CD4-positive, alpha-beta memory T cell (primary cell): ENCODE data around the gene ADGRF1. TPM values are rescaled to one million over a fixed set of nuclear protein-coding genes. Genes with fewer than 3 reads are reported as not detected.

Experiments used
- CTCF ChIA-PET: fragments of 350-600 bp; sonication (Branson Sonifier 250); formaldehyde crosslinking; loops from one replicate; lab custom pipeline; 2021; ENCODE audit warnings: inconsistent platforms; ENCODE audit not compliant: partially characterized antibody; lab: Charles Lee
- POLR2A ChIA-PET: fragments of 350-600 bp; sonication (Branson Sonifier 250); formaldehyde crosslinking; loops from one replicate; lab custom pipeline; 2021; ENCODE audit not compliant: partially characterized antibody; lab: Charles Lee
- DNase-seq, 5 donors: peaks; one replicate each; pipeline versions ENCODE4 v3.0.0 to v3.0.0-alpha.2; 2020 to 2022; ENCODE audit warnings: mixed read lengths in 1 of 5
- H3K27ac ChIP-seq: one replicate; pipeline ENCODE4 v1.7.0; 2013; ENCODE audit warnings: low read depth, low read length
- H3K27me3 ChIP-seq: 2 replicates; pipeline ENCODE4 v1.7.0; 2013; ENCODE audit warnings: mild to moderate bottlenecking, low read length, moderate library complexity; ENCODE audit not compliant: insufficient read depth
- H3K36me3 ChIP-seq: 2 replicates; pipeline ENCODE4 v1.7.0; 2013; ENCODE audit warnings: mild to moderate bottlenecking, low read length, moderate library complexity; ENCODE audit not compliant: insufficient read depth
- H3K4me1 ChIP-seq: 2 replicates; pipeline ENCODE4 v1.7.0; 2013; ENCODE audit warnings: mild to moderate bottlenecking, low read length, moderate library complexity; ENCODE audit not compliant: insufficient read depth
- H3K4me3 ChIP-seq, 2 donors: one replicate each; pipeline ENCODE4 v1.7.0; 2013; ENCODE audit warnings: low read length in 2 of 2, mild to moderate bottlenecking in 1 of 2
- H3K9me3 ChIP-seq, 2 donors: one replicate each; pipeline ENCODE4 v1.7.0; 2013; ENCODE audit warnings: low read length in 2 of 2, control low read depth in 1 of 2; ENCODE audit not compliant: control insufficient read depth in 1 of 2
- H3K27ac Mint-ChIP-seq, 7 donors: one replicate each; pipeline ENCODE4 v1.8.0; 2020 to 2021; ENCODE audit warnings: mixed read lengths in 7 of 7, mild to moderate bottlenecking in 6 of 7, inconsistent platforms in 3 of 7, moderate library complexity in 3 of 7
- H3K27me3 Mint-ChIP-seq, 2 donors: one replicate each; pipeline ENCODE4 v1.8.0; 2020 to 2021; ENCODE audit warnings: mixed read lengths in 2 of 2
- H3K36me3 Mint-ChIP-seq, 2 donors: one replicate each; pipeline ENCODE4 v1.8.0; 2020 to 2021; ENCODE audit warnings: mixed read lengths in 2 of 2, inconsistent platforms in 1 of 2, mild to moderate bottlenecking in 1 of 2
- H3K4me1 Mint-ChIP-seq, 4 donors: one replicate each; pipeline ENCODE4 v1.8.0; 2020 to 2021; ENCODE audit warnings: mixed read lengths in 4 of 4, mild to moderate bottlenecking in 1 of 4
- H3K4me3 Mint-ChIP-seq, 8 donors: one replicate each; pipeline ENCODE4 v1.8.0; 2020 to 2021; ENCODE audit warnings: mixed read lengths in 8 of 8, mild to moderate bottlenecking in 7 of 8, moderate library complexity in 6 of 8, inconsistent platforms in 3 of 8
- H3K9me3 Mint-ChIP-seq, 8 donors: one replicate each; pipeline ENCODE4 v1.8.0; 2020 to 2021; ENCODE audit warnings: mixed read lengths in 8 of 8, mild to moderate bottlenecking in 5 of 8, inconsistent platforms in 3 of 8, moderate library complexity in 1 of 8
- intact Hi-C: fragments of 100-400 bp; cut with micrococcal nuclease; formaldehyde crosslinking; loops from one replicate; pipeline ENCODE4 v1.15.1; 2023
- polyA plus RNA-seq, 2 donors: library from polyadenylated mRNA; unstranded; fragments of 300-500 nt; fragmentation: Illumina TruSeq; gene quantifications; one replicate each; pipeline ENCODE4 v1.2.3, GENCODE V29; 2021
- total RNA-seq, 2 experiments: library from RNA; stranded (reverse); gene quantifications; one replicate each; pipeline ENCODE4 v1.2.3, GENCODE V29; 2021

The ADGRF1 gene
- total and polyA plus RNA-seq, 4 experiments from 2014 or later: not detected

DNA sequence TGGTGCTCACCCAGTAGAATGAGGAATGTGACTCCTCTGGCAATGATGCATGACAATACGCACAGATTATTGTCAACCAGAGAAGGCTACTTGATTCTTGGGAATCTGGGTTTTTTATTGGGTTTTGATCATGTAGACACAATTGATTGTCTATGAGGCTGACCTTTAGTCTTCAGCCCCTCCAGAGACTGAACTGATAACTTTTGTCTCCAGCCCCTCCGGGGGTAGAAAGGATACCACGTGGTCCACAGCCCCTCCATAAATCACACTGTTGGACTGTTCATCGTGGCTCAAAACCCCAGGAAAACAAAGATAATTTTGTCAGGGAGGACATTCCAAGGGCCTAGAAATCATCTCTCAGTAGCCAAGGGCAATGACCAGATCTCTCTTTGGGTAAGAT, 62.9 kb downstream of the ADGRF1 start:
- Histone ChIP-seq H3K27ac (no peak overlapping the region), H3K4me1 (no peaks in the 10 kb centered on the region), H3K9me3 (no peaks in the 10 kb centered on the region), H3K27me3 (no peaks in the 10 kb centered on the region), H3K36me3 (no peaks in the 10 kb centered on the region), H3K4me3 (no peak overlapping the region)
- H3K9me3 Mint-ChIP-seq: peaks cover 0 to 3% (median 0%) of the 10 kb centered on the region in 8 donors
- intact Hi-C loops: no loop called here
- no peaks in the 10 kb centered on the region for H3K4me1 Mint-ChIP-seq
- ChIA-PET CTCF (no interaction called here), POLR2A (no interaction called here)
- no peak overlapping the region for H3K4me3 Mint-ChIP-seq
- no peak for DNase-seq
- peaks cover 0 to 1% of the 10 kb centered on the region in 2 donors for H3K27me3 Mint-ChIP-seq
- H3K27ac Mint-ChIP-seq: no peak overlapping the region
- no peaks in the 10 kb centered on the region for H3K36me3 Mint-ChIP-seq

GRCh38 chr6:46974786-46975185, 67.3 kb downstream of the ADGRF1 start:
- POLR2A ChIA-PET: no interaction called here

DNA sequence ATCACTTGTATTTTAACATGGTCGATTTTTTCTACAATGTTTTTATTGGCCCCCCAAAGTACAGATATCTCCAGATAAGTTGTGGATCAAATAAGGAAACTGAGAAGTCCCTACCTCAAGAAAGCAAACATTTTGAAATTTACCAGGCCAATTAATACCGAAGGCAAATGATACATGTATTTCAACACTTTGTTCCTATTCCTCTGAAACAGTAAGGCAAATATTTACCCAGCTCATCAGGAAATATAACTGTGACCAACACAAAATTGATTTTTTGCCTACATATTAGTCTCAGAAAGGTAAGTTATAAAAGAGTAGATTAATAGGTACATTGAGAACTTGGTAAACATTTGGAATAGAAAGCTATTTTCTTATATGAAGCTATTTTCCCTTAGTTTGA, 69.1 kb downstream of the ADGRF1 start:
- H3K4me1 Mint-ChIP-seq: no peaks in the 10 kb centered on the region
- no peaks in the 10 kb centered on the region for H3K27me3 Mint-ChIP-seq
- no peak for DNase-seq
- no peaks in the 10 kb centered on the region for H3K27me3 ChIP-seq
- POLR2A ChIA-PET: no interaction called here
- no peak overlapping the region for H3K4me3 ChIP-seq
- H3K36me3 ChIP-seq: no peaks in the 10 kb centered on the region
- no peak overlapping the region for H3K27ac Mint-ChIP-seq
- CTCF ChIA-PET: interaction anchor here (1.2 kb wide), 1 partner anchor 9 kb away, joined by 3 read pairs; no protein-coding TSS in a partner anchor
- peaks cover 0 to 3% (median 0%) of the 10 kb centered on the region in 8 donors for H3K9me3 Mint-ChIP-seq
- intact Hi-C loops: no loop called here
- H3K27ac ChIP-seq: no peak overlapping the region
- no peaks in the 10 kb centered on the region for H3K9me3 ChIP-seq
- no peak overlapping the region for H3K4me3 Mint-ChIP-seq
- no peaks in the 10 kb centered on the region for H3K36me3 Mint-ChIP-seq
- no peaks in the 10 kb centered on the region for H3K4me1 ChIP-seq

More at GRCh38 chr6:46974786-46975185, 67.3 kb downstream of the ADGRF1 start:
- Histone ChIP-seq H3K4me1 (no peaks in the 10 kb centered on the region), H3K4me3 (no peak overlapping the region), H3K36me3 (no peaks in the 10 kb centered on the region), H3K27ac (no peak overlapping the region), H3K9me3 (no peaks in the 10 kb centered on the region), H3K27me3 (no peaks in the 10 kb centered on the region)
- no peaks in the 10 kb centered on the region for H3K4me1 Mint-ChIP-seq
- H3K4me3 Mint-ChIP-seq: no peak overlapping the region
- no peak overlapping the region for H3K27ac Mint-ChIP-seq
- DNase-seq: no peak
- no peaks in the 10 kb centered on the region for H3K36me3 Mint-ChIP-seq
- intact Hi-C loops: no loop called here
- CTCF ChIA-PET: no interaction called here
- H3K9me3 Mint-ChIP-seq: peaks cover 0 to 3% (median 0%) of the 10 kb centered on the region in 8 donors
- H3K27me3 Mint-ChIP-seq: no peaks in the 10 kb centered on the region

- no peak overlapping the region for H3K4me3 Mint-ChIP-seq
- H3K36me3 Mint-ChIP-seq: no peaks in the 10 kb centered on the region
- no peak for DNase-seq
- no peak overlapping the region for H3K27ac Mint-ChIP-seq
- Histone ChIP-seq H3K9me3 (no peaks in the 10 kb centered on the region), H3K4me1 (no peaks in the 10 kb centered on the region), H3K36me3 (no peaks in the 10 kb centered on the region), H3K4me3 (no peak overlapping the region), H3K27ac (no peak overlapping the region), H3K27me3 (no peaks in the 10 kb centered on the region)
- intact Hi-C loops: no loop called here
- no peaks in the 10 kb centered on the region for H3K27me3 Mint-ChIP-seq
- peaks cover 0 to 3% (median 0%) of the 10 kb centered on the region in 8 donors for H3K9me3 Mint-ChIP-seq
- ChIA-PET POLR2A (no interaction called here), CTCF (no interaction called here)
- no peaks in the 10 kb centered on the region for H3K4me1 Mint-ChIP-seq
Observed at GRCh38 chr6:46972531-46972930, 69.6 kb downstream of the ADGRF1 start.

- Mint-ChIP-seq H3K4me1 (no peaks in the 10 kb centered on the region), H3K27ac (no peak overlapping the region), H3K27me3 (no peaks in the 10 kb centered on the region), H3K4me3 (no peak overlapping the region), H3K36me3 (no peaks in the 10 kb centered on the region), H3K9me3 (peaks cover 0 to 3% (median 0%) of the 10 kb centered on the region in 8 donors)
- no peak for DNase-seq
- POLR2A ChIA-PET: no interaction called here
- Histone ChIP-seq H3K27ac (no peak overlapping the region), H3K36me3 (no peaks in the 10 kb centered on the region), H3K27me3 (no peaks in the 10 kb centered on the region), H3K9me3 (no peaks in the 10 kb centered on the region), H3K4me1 (no peaks in the 10 kb centered on the region), H3K4me3 (no peak overlapping the region)
- intact Hi-C loops: no loop called here
- CTCF ChIA-PET: no interaction called here
Observed at GRCh38 chr6:46969206-46969605, 72.9 kb downstream of the ADGRF1 start.

- H3K27ac Mint-ChIP-seq: no peak overlapping the region
- no peaks in the 10 kb centered on the region for H3K9me3 Mint-ChIP-seq
- H3K27ac ChIP-seq: no peak overlapping the region
- no peaks in the 10 kb centered on the region for H3K9me3 ChIP-seq
- no peaks in the 10 kb centered on the region for H3K27me3 Mint-ChIP-seq
- H3K4me3 ChIP-seq: no peak overlapping the region
- H3K36me3 ChIP-seq: no peaks in the 10 kb centered on the region
- DNase-seq: no peak
- intact Hi-C loops: no loop called here
- no peaks in the 10 kb centered on the region for H3K4me1 Mint-ChIP-seq
- H3K4me1 ChIP-seq: no peaks in the 10 kb centered on the region
- no peaks in the 10 kb centered on the region for H3K27me3 ChIP-seq
- ChIA-PET CTCF (no interaction called here), POLR2A (no interaction called here)
- H3K4me3 Mint-ChIP-seq: no peak overlapping the region
- no peaks in the 10 kb centered on the region for H3K36me3 Mint-ChIP-seq
Observed at GRCh38 chr6:46967826-46968349, 74.2 kb downstream of the ADGRF1 start.

DNA sequence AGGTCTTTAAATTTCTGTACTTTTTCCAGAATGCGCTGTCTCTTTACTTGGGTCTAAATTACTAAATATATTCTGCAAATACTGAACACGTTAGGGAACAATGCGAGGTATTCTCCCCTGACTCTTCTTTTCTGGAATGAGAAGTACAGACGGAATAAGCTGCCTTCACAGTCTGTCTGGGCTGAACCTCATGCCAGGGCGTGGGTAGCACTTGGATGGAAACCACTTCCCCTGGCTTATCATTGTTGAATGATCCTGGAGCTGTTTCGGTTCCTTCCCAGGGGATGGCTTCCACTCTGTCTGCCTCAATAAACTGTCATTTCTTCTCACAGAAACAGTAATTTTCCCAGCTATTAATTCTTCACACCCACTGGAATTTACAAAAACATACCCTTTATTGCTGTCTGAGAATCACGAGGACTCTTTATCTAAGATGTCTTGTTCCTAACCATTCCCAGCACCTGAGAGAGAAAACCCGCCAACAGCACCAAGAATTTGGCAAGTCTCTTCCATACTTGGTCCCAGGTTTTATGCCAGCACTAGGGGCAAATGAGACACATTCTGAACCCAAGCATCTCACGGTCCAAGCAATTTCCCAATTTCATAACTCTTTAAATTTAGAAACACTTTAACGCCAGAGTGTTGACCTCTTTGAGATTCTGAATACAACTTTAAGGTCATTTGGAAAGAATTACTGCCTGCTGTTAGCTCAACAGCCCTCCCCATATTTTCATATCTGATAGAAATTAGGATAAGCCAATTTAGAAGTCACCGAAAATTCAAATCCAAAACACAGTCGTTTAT, 77.2 kb downstream of the ADGRF1 start:
- Mint-ChIP-seq H3K4me1 (no peaks in the 10 kb centered on the region), H3K27me3 (no peaks in the 10 kb centered on the region), H3K4me3 (no peak overlapping the region), H3K27ac (no peak overlapping the region), H3K36me3 (no peaks in the 10 kb centered on the region), H3K9me3 (no peaks in the 10 kb centered on the region)
- Histone ChIP-seq H3K4me3 (no peak overlapping the region), H3K27ac (no peak overlapping the region), H3K27me3 (no peaks in the 10 kb centered on the region), H3K36me3 (no peaks in the 10 kb centered on the region), H3K4me1 (no peaks in the 10 kb centered on the region), H3K9me3 (no peaks in the 10 kb centered on the region)
- DNase-seq: no peak
- POLR2A ChIA-PET: no interaction called here
- CTCF ChIA-PET: no interaction called here
- intact Hi-C loops: no loop called here
